ENCODE measurements around the gene MYRIP.

- TF ChIP-seq SUZ12 (IDR thresholded peaks at IDR 0.05; ENCODE audit: extremely low read depth, insufficient read depth, insufficient read length) (no peak), YY1 (IDR thresholded peaks at IDR 0.05; ENCODE audit: insufficient read depth, insufficient read length) (no peak)
Observed at GRCh38 chr3:40172560-40172959, 363.2 kb downstream of the MYRIP start.
